PC-3 (cell line): ENCODE measurements around the gene BBLN. TPM values are rescaled to one million over a fixed set of nuclear protein-coding genes. Genes with fewer than 3 reads are reported as not detected.
"Not testable (repeated sequence)": the region's sequence is repeated elsewhere in the genome, so short reads cannot be mapped to it uniquely, and the experiment has no call there.

ENCODE experiments used
- ATAC-seq: fragments of 200-7000 bp; cut with Tn5 transposase; 2 replicates; pipeline ENCODE4 v1.9.1; 2020; ENCODE audit warnings: mild to moderate bottlenecking, moderate library complexity
- Bru-seq: library from RNA; stranded (reverse); fragments of 400-500 nt; gene quantifications from one replicate; lab custom pipeline; 2021; lab: Mats Ljungman, UMichigan
- BruChase-seq, 2 experiments: library from RNA; stranded (reverse); fragments of 400-500 nt; gene quantifications; one replicate each; lab custom pipeline; 2021; lab: Mats Ljungman, UMichigan
- BruUV-seq: library from RNA; stranded (reverse); fragments of 400-500 nt; replicated peaks from 2 replicates; lab custom pipeline; 2021; lab: Mats Ljungman, UMichigan
- CTCF ChIA-PET: fragments of 300-600 bp; sonication (Branson Sonifier 250); formaldehyde crosslinking; loops from one replicate; lab custom pipeline; 2022; ENCODE audit warnings: antibody characterized with exemption; lab: Charles Lee
- POLR2A ChIA-PET: fragments of 300-600 bp; sonication (Branson Sonifier 250); formaldehyde crosslinking; loops from one replicate; lab custom pipeline; 2022; ENCODE audit warnings: antibody characterized with exemption; ENCODE audit not compliant: unreplicated experiment; lab: Charles Lee
- DNase-seq: peaks from one replicate; pipeline ENCODE4 v3.0.0-alpha.2; 2015
- H2AFZ ChIP-seq: fragments of 300-600 bp; sonication (generic); 2 replicates; pipeline ENCODE4 v1.6.0; 2016; ENCODE audit warnings: antibody characterized with exemption, low read length
- H3F3A ChIP-seq: fragments of 300-600 bp; sonication (generic); one replicate; pipeline ENCODE4 v1.6.0; 2017; ENCODE audit warnings: antibody characterized with exemption, low read length, control low read depth, mild to moderate bottlenecking; ENCODE audit not compliant: unreplicated experiment
- H3K27ac ChIP-seq: fragments of 300-600 bp; sonication (generic); 2 replicates; pipeline ENCODE4 v1.5.1; 2016; ENCODE audit warnings: mild to moderate bottlenecking, low read length
- H3K27me3 ChIP-seq: fragments of 300-600 bp; sonication (generic); 2 replicates; pipeline ENCODE4 v1.6.1; 2016; ENCODE audit warnings: low read length, mixed read lengths
- H3K36me3 ChIP-seq: fragments of 300-600 bp; sonication (generic); 2 replicates; pipeline ENCODE4 v1.6.1; 2016; ENCODE audit warnings: low read depth, mixed run types, low read length, mixed read lengths
- H3K4me1 ChIP-seq: fragments of 300-600 bp; sonication (generic); 2 replicates; pipeline ENCODE4 v1.5.1; 2016; ENCODE audit warnings: low read length; ENCODE audit not compliant: insufficient read depth
- H3K4me2 ChIP-seq: fragments of 300-600 bp; sonication (generic); 2 replicates; pipeline ENCODE4 v1.6.0; 2016; ENCODE audit warnings: low read length
- H3K4me3 ChIP-seq: fragments of 300-600 bp; sonication (generic); 2 replicates; pipeline ENCODE4 v1.5.1; 2016; ENCODE audit warnings: mild to moderate bottlenecking, low read length, mixed read lengths
- H3K79me2 ChIP-seq: fragments of 300-600 bp; sonication (generic); 2 replicates; pipeline ENCODE4 v1.6.1; 2017; ENCODE audit warnings: low read length, mixed read lengths
- H3K9ac ChIP-seq: fragments of 300-600 bp; sonication (generic); 2 replicates; pipeline ENCODE4 v1.6.0; 2016; ENCODE audit warnings: mild to moderate bottlenecking, low read length
- H3K9me2 ChIP-seq: fragments of 300-600 bp; sonication (generic); replicated peaks from 2 replicates; pipeline ENCODE4 v1.6.1; 2016; ENCODE audit warnings: mixed run types, low read length, mixed read lengths
- H3K9me3 ChIP-seq: fragments of 300-600 bp; sonication (generic); 2 replicates; pipeline ENCODE4 v1.6.1; 2016; ENCODE audit warnings: low read length, mixed read lengths
- H4K20me1 ChIP-seq: fragments of 300-600 bp; sonication (generic); 2 replicates; pipeline ENCODE4 v1.6.1; 2016; ENCODE audit warnings: low read length, mixed read lengths
- CTCF ChIP-seq: fragments of 300-600 bp; sonication (generic); conservative IDR thresholded peaks from 2 replicates; pipeline ENCODE4 v1.5.1; 2017; ENCODE audit warnings: antibody characterized with exemption, low read depth, mild to moderate bottlenecking, low read length
- EZH2 ChIP-seq: fragments of 300-600 bp; sonication (generic); IDR thresholded peaks from one replicate; pipeline ENCODE4 v1.6.1; 2017; ENCODE audit warnings: antibody characterized with exemption, mild to moderate bottlenecking, low read length; ENCODE audit not compliant: unreplicated experiment
- EZH2phosphoT487 ChIP-seq: fragments of 300-600 bp; sonication (generic); IDR thresholded peaks from 2 replicates; pipeline ENCODE4 v1.6.1; 2018; ENCODE audit warnings: mild to moderate bottlenecking, antibody characterized with exemption, low read length, borderline replicate concordance
- intact Hi-C: fragments of 100-400 bp; cut with micrococcal nuclease; formaldehyde crosslinking; loops from 2 replicates; pipeline ENCODE4 v1.9.0; 2023
- long read RNA-seq: library from polyadenylated mRNA; unstranded; transcript quantifications from one replicate; pipeline ENCODE4 v2.0.0, GENCODE V29; 2021; ENCODE audit not compliant: unreplicated experiment
- total RNA-seq: library from RNA; depleted of rRNA; stranded (reverse); fragments of >200 nt; gene quantifications from 2 replicates; pipeline ENCODE4 v1.2.3, GENCODE V29; 2014; rRNA removed

The BBLN gene
- total RNA-seq (158 and 171 TPM in 2 replicates), Bru-seq, nascent RNA (percentile 80 among the genes with signal in this experiment), BruChase-seq, experiment 1, labeled RNA remaining after a 6-hour chase (percentile 69 among the genes with signal in this experiment), BruChase-seq, experiment 2, labeled RNA remaining after a 2-hour chase (percentile 71 among the genes with signal in this experiment)
- long read RNA-seq, transcript C9orf16-201 (2 exons, 713 nt), result major isoform, 63 of 82 reads
- long read RNA-seq, partial matches to known transcripts, result 3 of 82 reads
- long read RNA-seq, other reads (novel, unspliced or antisense), result 13 of 82 reads

GRCh38 chr9:128159784-128160602 lies at the start of gene BBLN:
Gene BBLN, plus strand, starts transcription at chr9:128160265. Its CDS starts 143 bp downstream, at chr9:128160408.
- DNase-seq (peak; percentile 90), ATAC-seq (peak; percentile 77)
- Histone ChIP-seq H3K9me2 (no peaks in the 10 kb centered on the region), H3K4me2 (peak within 1 kb of the TSS; percentile 87), H3K27ac (peak within 1 kb of the TSS; percentile 63), H3K4me1 (peaks cover 19% of the 10 kb centered on the region), H3K27me3 (no peaks in the 10 kb centered on the region), H2AFZ (peak within 1 kb of the TSS; percentile 76), H3K79me2 (peaks cover 22% of the 10 kb centered on the region), H3K4me3 (peak within 1 kb of the TSS; percentile 77), H3K9me3 (no peaks in the 10 kb centered on the region), H4K20me1 (no peaks in the 10 kb centered on the region), H3K36me3 (peaks cover 4% of the 10 kb centered on the region; the same call in 1 of the 2 replicates), H3K9ac (peak within 1 kb of the TSS; percentile 75), H3F3A (no peaks in the 10 kb centered on the region)
- TF ChIP-seq CTCF (no peak), EZH2 (no peak), EZH2phosphoT487 (no peak)
- CTCF ChIA-PET, result interaction anchor here (0.6 kb wide), 1 partner anchor 95 kb away, joined by 4 read pairs; no protein-coding TSS in a partner anchor
- POLR2A ChIA-PET, result interaction anchor here (0.6 to 0.7 kb wide), 3 partner anchors 31 to 517 kb away, joined by 3 to 7 read pairs (median 4); no protein-coding TSS in a partner anchor
- intact Hi-C loops, result loop anchor here (5.0 kb wide), 1 partner anchor 33 kb away; the partner anchor contains the start of gene PTGES2
- BruUV-seq, result no TSS peak

GRCh38 chr9:128111726-128112125 lies 48.3 kb upstream of the BBLN start:
- CTCF ChIA-PET, H3K27ac ChIP-seq, H3K4me1 ChIP-seq, DNase-seq, H3K36me3 ChIP-seq, H3K79me2 ChIP-seq, H3K4me2 ChIP-seq, H2AFZ ChIP-seq, H3K4me3 ChIP-seq, intact Hi-C loops, H3K9me2 ChIP-seq, BruUV-seq, H4K20me1 ChIP-seq, H3K9me3 ChIP-seq, ATAC-seq, H3F3A ChIP-seq, H3K27me3 ChIP-seq, H3K9ac ChIP-seq, POLR2A ChIA-PET: not testable (repeated sequence)

- no TSS peak for BruUV-seq
- POLR2A ChIA-PET, result interaction anchor here (0.6 kb wide), 1 partner anchor 22 kb away, joined by 7 read pairs; no protein-coding TSS in a partner anchor
- Histone ChIP-seq H3K27me3 (no peaks in the 10 kb centered on the region), H3K9ac (no peak overlapping the region), H3K9me3 (no peaks in the 10 kb centered on the region), H3K4me2 (no peak overlapping the region), H3K36me3 (peaks cover 3% of the 10 kb centered on the region; the same call in 1 of the 2 replicates), H2AFZ (no peak overlapping the region), H3K4me3 (no peak overlapping the region), H3K79me2 (no peaks in the 10 kb centered on the region), H3K9me2 (no peaks in the 10 kb centered on the region), H4K20me1 (no peaks in the 10 kb centered on the region), H3K4me1 (peaks cover 6% of the 10 kb centered on the region), H3K27ac (no peak overlapping the region), H3F3A (no peaks in the 10 kb centered on the region)
- DNase-seq (no peak), ATAC-seq (no peak)
- intact Hi-C loops, result no loop called here
- CTCF ChIA-PET, result no interaction called here
- TF ChIP-seq EZH2phosphoT487 (no peak), CTCF (no peak), EZH2 (no peak)
These were observed 46.3 kb upstream of the BBLN start for GRCh38 chr9:128113526-128114325.
